ENCODE measurements around the gene SKIC3.

The SKIC3 gene

DNA sequence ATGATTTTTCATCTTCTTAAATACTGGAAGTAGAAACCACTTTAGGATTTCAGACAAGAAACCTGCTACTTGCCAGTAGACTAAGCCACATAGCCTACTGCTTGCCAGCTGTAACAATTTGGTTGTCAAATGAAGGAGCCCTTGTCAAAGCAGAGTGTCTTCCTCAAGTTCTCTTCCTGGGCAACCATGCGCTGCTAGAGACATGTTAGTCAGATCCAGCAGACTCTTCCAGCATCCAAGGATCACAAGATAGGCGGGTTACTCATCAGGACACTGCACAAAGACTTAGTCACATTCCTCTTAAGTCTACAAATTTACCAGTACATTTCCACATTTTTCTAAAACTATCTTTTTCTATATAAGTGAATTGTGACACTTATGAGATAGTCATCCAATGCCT, 24.4 kb downstream of the SKIC3 start:
- Histone ChIP-seq H3K9me3 (ENCODE audit: low read length) (no peaks in the 10 kb centered on the region), H3K4me1 (ENCODE audit: insufficient read depth, low read length) (no peaks in the 10 kb centered on the region), H3K9ac (ENCODE audit: low read length) (no peak overlapping the region), H3K27me3 (ENCODE audit: control insufficient read depth in 1 of 2, insufficient read depth in 2 of 2, low read length in 2 of 2) (no peaks in the 10 kb centered on the region), H3K36me3 (ENCODE audit: insufficient read depth, low read length) (peaks cover 22% of the 10 kb centered on the region), H3K27ac (ENCODE audit: low read depth, low read length) (no peak overlapping the region), H3K4me3 (ENCODE audit: low read depth in 1 of 2, low read length in 2 of 2) (no peak overlapping the region)

GRCh38 chr5:95528565-95528964, 26.2 kb downstream of the SKIC3 start:
- H3K36me3 ChIP-seq (ENCODE audit: insufficient read depth, low read length), result peaks cover 32% of the 10 kb centered on the region
- no peak overlapping the region for H3K9ac ChIP-seq (ENCODE audit: low read length)
- no peak overlapping the region for H3K27ac ChIP-seq (ENCODE audit: low read depth, low read length)
- H3K27me3 ChIP-seq (ENCODE audit: control insufficient read depth in 1 of 2, insufficient read depth in 2 of 2, low read length in 2 of 2), result no peaks in the 10 kb centered on the region
- no peaks in the 10 kb centered on the region for H3K9me3 ChIP-seq (ENCODE audit: low read length)
- H3K4me3 ChIP-seq (ENCODE audit: low read depth in 1 of 2, low read length in 2 of 2), result no peak overlapping the region
- H3K4me1 ChIP-seq (ENCODE audit: insufficient read depth, low read length), result no peaks in the 10 kb centered on the region

DNA sequence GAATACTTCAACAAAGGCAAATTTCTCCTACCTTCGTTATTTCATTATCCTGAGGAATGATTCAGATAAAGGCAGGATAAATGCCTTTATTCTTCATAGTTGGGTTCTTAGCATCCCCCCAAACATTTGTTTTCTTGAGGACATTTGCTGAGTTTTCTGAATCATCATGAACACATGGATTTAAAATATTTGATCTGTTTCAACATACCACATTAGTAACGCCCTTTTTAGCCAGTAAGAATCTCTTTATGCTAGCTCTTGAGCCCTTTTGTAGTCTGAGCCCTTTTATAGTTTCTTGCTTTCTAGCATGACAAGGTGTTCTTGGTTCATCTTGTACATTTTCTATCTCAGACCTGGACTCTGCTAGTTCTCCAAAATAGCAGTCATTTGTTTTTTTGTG, 27.9 kb downstream of the SKIC3 start:
- peaks cover 32% of the 10 kb centered on the region for H3K36me3 ChIP-seq (ENCODE audit: insufficient read depth, low read length)
- no peak overlapping the region for H3K4me3 ChIP-seq (ENCODE audit: low read depth in 1 of 2, low read length in 2 of 2)
- H3K27ac ChIP-seq (ENCODE audit: low read depth, low read length), result no peak overlapping the region
- H3K4me1 ChIP-seq (ENCODE audit: insufficient read depth, low read length), result no peaks in the 10 kb centered on the region
- no peak overlapping the region for H3K9ac ChIP-seq (ENCODE audit: low read length)
- no peaks in the 10 kb centered on the region for H3K27me3 ChIP-seq (ENCODE audit: control insufficient read depth in 1 of 2, insufficient read depth in 2 of 2, low read length in 2 of 2)
- H3K9me3 ChIP-seq (ENCODE audit: low read length), result no peaks in the 10 kb centered on the region

DNA sequence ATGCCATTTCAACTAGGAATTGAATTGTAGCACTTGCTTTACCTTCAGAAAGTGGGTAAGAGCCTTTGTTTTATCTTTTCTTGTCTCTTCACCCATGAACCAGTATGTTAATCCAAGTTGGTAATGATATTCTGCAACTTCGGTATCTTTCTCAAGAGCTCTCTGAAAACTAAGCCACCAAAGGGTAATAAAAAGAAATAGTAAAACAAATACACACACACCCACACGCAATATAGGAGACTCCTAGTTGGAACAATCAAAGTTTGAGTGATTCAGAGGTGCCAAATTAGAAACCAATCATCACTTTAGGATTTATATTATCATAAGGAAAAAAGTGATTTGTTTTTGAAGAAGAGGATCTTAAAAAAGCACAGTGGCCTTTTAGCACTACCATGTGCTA, 30.4 kb downstream of the SKIC3 start:
- Histone ChIP-seq H3K27ac (ENCODE audit: low read depth, low read length) (no peak overlapping the region), H3K9ac (ENCODE audit: low read length) (no peak overlapping the region), H3K4me3 (ENCODE audit: low read depth in 1 of 2, low read length in 2 of 2) (no peak overlapping the region), H3K9me3 (ENCODE audit: low read length) (no peaks in the 10 kb centered on the region), H3K27me3 (ENCODE audit: control insufficient read depth in 1 of 2, insufficient read depth in 2 of 2, low read length in 2 of 2) (no peaks in the 10 kb centered on the region), H3K4me1 (ENCODE audit: insufficient read depth, low read length) (no peaks in the 10 kb centered on the region), H3K36me3 (ENCODE audit: insufficient read depth, low read length) (peaks cover 35% of the 10 kb centered on the region)

DNA sequence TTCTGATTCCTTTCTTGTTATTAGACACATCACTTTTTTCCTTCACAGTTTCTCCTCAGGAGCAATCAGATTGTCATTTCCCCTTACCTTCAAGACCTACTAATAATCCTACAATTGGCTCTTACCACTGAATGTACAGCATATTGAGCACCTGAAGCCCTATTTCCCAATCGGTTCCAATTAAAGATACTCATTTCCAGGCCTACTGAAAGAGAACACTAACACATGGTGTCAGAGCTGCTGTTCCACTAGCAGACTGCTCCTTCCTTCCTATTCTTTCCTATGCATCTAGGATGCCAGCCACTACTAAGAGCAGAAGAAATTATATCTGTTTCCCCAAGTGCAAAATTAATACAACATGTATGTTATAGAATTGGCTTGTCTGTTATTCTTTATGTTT, 34.6 kb downstream of the SKIC3 start:
- Histone ChIP-seq H3K4me3 (ENCODE audit: low read depth in 1 of 2, low read length in 2 of 2) (no peak overlapping the region), H3K9ac (ENCODE audit: low read length) (no peak overlapping the region), H3K9me3 (ENCODE audit: low read length) (no peaks in the 10 kb centered on the region), H3K36me3 (ENCODE audit: insufficient read depth, low read length) (peaks cover 41% of the 10 kb centered on the region), H3K27ac (ENCODE audit: low read depth, low read length) (no peak overlapping the region), H3K4me1 (ENCODE audit: insufficient read depth, low read length) (no peaks in the 10 kb centered on the region), H3K27me3 (ENCODE audit: control insufficient read depth in 1 of 2, insufficient read depth in 2 of 2, low read length in 2 of 2) (no peaks in the 10 kb centered on the region)

DNA sequence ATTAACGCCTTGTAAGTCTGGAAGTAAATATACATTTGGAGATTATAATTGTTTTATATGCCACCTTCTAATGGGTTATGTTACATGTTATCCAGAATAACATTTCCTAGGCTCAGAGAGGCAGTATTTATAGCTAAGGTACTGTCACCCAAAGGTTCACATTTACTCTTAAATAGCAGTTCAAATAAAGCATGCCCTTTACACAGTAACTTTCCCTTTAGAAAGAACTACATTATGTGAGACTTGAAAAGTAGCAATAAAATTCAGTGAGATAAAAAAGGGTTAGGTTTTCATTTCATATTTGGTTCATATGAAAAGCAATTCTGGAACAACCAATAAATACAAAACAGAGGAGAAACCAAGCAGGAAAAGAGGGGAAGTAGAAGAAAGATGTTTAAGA, 35.1 kb downstream of the SKIC3 start:
- Histone ChIP-seq H3K4me1 (ENCODE audit: insufficient read depth, low read length) (no peaks in the 10 kb centered on the region), H3K27me3 (ENCODE audit: control insufficient read depth in 1 of 2, insufficient read depth in 2 of 2, low read length in 2 of 2) (no peaks in the 10 kb centered on the region), H3K9me3 (ENCODE audit: low read length) (no peaks in the 10 kb centered on the region), H3K4me3 (ENCODE audit: low read depth in 1 of 2, low read length in 2 of 2) (no peak overlapping the region), H3K27ac (ENCODE audit: low read depth, low read length) (no peak overlapping the region), H3K36me3 (ENCODE audit: insufficient read depth, low read length) (peaks cover 42% of the 10 kb centered on the region), H3K9ac (ENCODE audit: low read length) (no peak overlapping the region)

- Histone ChIP-seq H3K27ac (ENCODE audit: low read depth, low read length) (no peak overlapping the region), H3K4me1 (ENCODE audit: insufficient read depth, low read length) (no peaks in the 10 kb centered on the region), H3K9me3 (ENCODE audit: low read length) (no peaks in the 10 kb centered on the region), H3K9ac (ENCODE audit: low read length) (no peak overlapping the region), H3K36me3 (ENCODE audit: insufficient read depth, low read length) (peaks cover 43% of the 10 kb centered on the region), H3K27me3 (ENCODE audit: control insufficient read depth in 1 of 2, insufficient read depth in 2 of 2, low read length in 2 of 2) (no peaks in the 10 kb centered on the region), H3K4me3 (ENCODE audit: low read depth in 1 of 2, low read length in 2 of 2) (no peak overlapping the region)
Measured at GRCh38 chr5:95519151-95519550, 35.6 kb downstream of the SKIC3 start.

- Histone ChIP-seq H3K9ac (ENCODE audit: low read length) (no peak overlapping the region), H3K36me3 (ENCODE audit: insufficient read depth, low read length) (peaks cover 49% of the 10 kb centered on the region), H3K27ac (ENCODE audit: low read depth, low read length) (no peak overlapping the region), H3K9me3 (ENCODE audit: low read length) (no peaks in the 10 kb centered on the region), H3K4me3 (ENCODE audit: low read depth in 1 of 2, low read length in 2 of 2) (no peak overlapping the region), H3K27me3 (ENCODE audit: control insufficient read depth in 1 of 2, insufficient read depth in 2 of 2, low read length in 2 of 2) (no peaks in the 10 kb centered on the region), H3K4me1 (ENCODE audit: insufficient read depth, low read length) (no peaks in the 10 kb centered on the region)
Measured at GRCh38 chr5:95518417-95518816, 36.4 kb downstream of the SKIC3 start.

DNA sequence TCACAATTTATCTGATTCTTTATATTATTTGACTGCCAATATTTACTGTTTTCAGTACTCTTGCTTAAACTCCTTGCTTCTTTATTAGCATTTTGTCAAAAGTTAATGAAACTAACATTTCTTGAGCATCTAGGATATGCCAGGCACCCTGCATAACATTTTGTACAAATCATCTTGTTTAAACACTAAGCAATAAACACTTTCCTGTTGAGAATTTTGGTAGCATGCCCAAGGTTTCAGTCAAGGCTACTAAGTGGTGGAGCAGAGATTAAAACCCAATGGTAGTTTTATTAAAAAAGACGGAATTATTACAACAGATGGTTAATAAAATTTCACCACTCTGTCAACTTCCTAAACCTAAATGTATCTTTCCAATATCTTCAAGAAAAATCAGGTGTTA, 43.2 kb downstream of the SKIC3 start:
- Histone ChIP-seq H3K27me3 (ENCODE audit: control insufficient read depth in 1 of 2, insufficient read depth in 2 of 2, low read length in 2 of 2) (no peaks in the 10 kb centered on the region), H3K36me3 (ENCODE audit: insufficient read depth, low read length) (peaks cover 49% of the 10 kb centered on the region), H3K9me3 (ENCODE audit: low read length) (no peaks in the 10 kb centered on the region), H3K4me1 (ENCODE audit: insufficient read depth, low read length) (no peaks in the 10 kb centered on the region), H3K27ac (ENCODE audit: low read depth, low read length) (no peak overlapping the region), H3K4me3 (ENCODE audit: low read depth in 1 of 2, low read length in 2 of 2) (no peak overlapping the region), H3K9ac (ENCODE audit: low read length) (no peak overlapping the region)

GRCh38 chr5:95508550-95508949, 46.2 kb downstream of the SKIC3 start:
- no peak overlapping the region for H3K27ac ChIP-seq (ENCODE audit: low read depth, low read length)

More at GRCh38 chr5:95508550-95508949, 46.2 kb downstream of the SKIC3 start:
- Histone ChIP-seq H3K36me3 (ENCODE audit: insufficient read depth, low read length) (peaks cover 30% of the 10 kb centered on the region), H3K9ac (ENCODE audit: low read length) (no peak overlapping the region), H3K27me3 (ENCODE audit: control insufficient read depth in 1 of 2, insufficient read depth in 2 of 2, low read length in 2 of 2) (no peaks in the 10 kb centered on the region), H3K9me3 (ENCODE audit: low read length) (no peaks in the 10 kb centered on the region), H3K4me3 (ENCODE audit: low read depth in 1 of 2, low read length in 2 of 2) (no peak overlapping the region), H3K4me1 (ENCODE audit: insufficient read depth, low read length) (no peaks in the 10 kb centered on the region)
